OCI-LY3 (cell line): Measurements from ENCODE around the gene SEC61A2.
"Not testable (repeated sequence)": the region's sequence is repeated elsewhere in the genome, so short reads cannot be mapped to it uniquely, and the experiment has no call there.

Source experiments
- H2AFZ ChIP-seq: fragments of 200-600, 300-600 bp; shearing (Covaris generic); 2 replicates; pipeline ENCODE4 v1.6.0; 2014; ENCODE audit warnings: antibody characterized with exemption, low read depth, low read length
- H3K27ac ChIP-seq: fragments of 200-600, 300-600 bp; sonication (generic); 2 replicates; pipeline ENCODE4 v1.5.1; 2014; ENCODE audit warnings: mild to moderate bottlenecking, low read length, moderate library complexity, mixed read lengths
- H3K27me3 ChIP-seq: fragments of 200-600, 300-600 bp; sonication (generic); 2 replicates; pipeline ENCODE4 v1.6.1; 2014; ENCODE audit warnings: low read depth, low read length, mixed read lengths
- H3K36me3 ChIP-seq: fragments of 200-600, 300-600 bp; sonication (generic); replicated peaks from 2 replicates; pipeline ENCODE3; 2014; ENCODE audit warnings: low read depth, low read length, mixed read lengths
- H3K4me1 ChIP-seq: fragments of 300-600, 200-600 bp; sonication (generic); 2 replicates; pipeline ENCODE4 v1.6.1; 2014; ENCODE audit warnings: low read length, mixed read lengths
- H3K4me2 ChIP-seq: fragments of 200-600, 300-600 bp; sonication (generic); 2 replicates; pipeline ENCODE4 v1.6.1; 2014; ENCODE audit warnings: low read length, mixed read lengths
- H3K4me3 ChIP-seq: fragments of 300-600, 200-600 bp; sonication (generic); 2 replicates; pipeline ENCODE4 v1.5.1; 2014; ENCODE audit warnings: antibody characterized with exemption, mild to moderate bottlenecking, low read length, moderate library complexity
- H3K79me2 ChIP-seq: fragments of 300-600, 200-600 bp; shearing (Covaris generic); 2 replicates; pipeline ENCODE4 v1.6.1; 2014; ENCODE audit warnings: mild to moderate bottlenecking, low read length, mixed read lengths
- H3K9ac ChIP-seq: fragments of 300-600, 200-600 bp; shearing (Covaris generic); 2 replicates; pipeline ENCODE4 v1.6.0; 2014; ENCODE audit warnings: mild to moderate bottlenecking, low read length, moderate library complexity
- H3K9me3 ChIP-seq: fragments of 200-600, 300-600 bp; shearing (Covaris generic); 2 replicates; pipeline ENCODE4 v1.6.1; 2014; ENCODE audit warnings: low read length, mixed read lengths; ENCODE audit not compliant: insufficient read depth
- H4K20me1 ChIP-seq: fragments of 200-600, 300-600 bp; sonication (generic); 2 replicates; pipeline ENCODE4 v1.6.1; 2016; ENCODE audit warnings: low read length, mixed read lengths; ENCODE audit not compliant: insufficient read depth
- EZH2phosphoT487 ChIP-seq: fragments of 200-600 bp; shearing (Covaris generic); IDR thresholded peaks from 2 replicates; pipeline ENCODE4 v1.6.1; 2018; ENCODE audit warnings: antibody characterized with exemption, mixed run types, low read depth
- TF ChIP-seq, protein P1 (sequence below): fragments of 200-600, 300-600 bp; sonication (generic); IDR thresholded peaks from 2 replicates; pipeline ENCODE4 v1.5.1; 2014; ENCODE audit warnings: antibody characterized with exemption, low read length, low read depth

The SEC61A2 gene

GRCh38 chr10:12091421-12091820, 38.1 kb upstream of the SEC61A2 start:
- Histone ChIP-seq H3K9me3 (no peaks in the 10 kb centered on the region), H4K20me1 (no peaks in the 10 kb centered on the region), H3K27me3 (no peaks in the 10 kb centered on the region), H2AFZ (no peak overlapping the region), H3K27ac (no peak overlapping the region), H3K79me2 (no peaks in the 10 kb centered on the region), H3K4me3 (no peak overlapping the region), H3K9ac (no peak overlapping the region), H3K4me2 (no peak overlapping the region), H3K4me1 (no peaks in the 10 kb centered on the region), H3K36me3 (peaks cover 34% of the 10 kb centered on the region)
- TF ChIP-seq, protein P1, sequence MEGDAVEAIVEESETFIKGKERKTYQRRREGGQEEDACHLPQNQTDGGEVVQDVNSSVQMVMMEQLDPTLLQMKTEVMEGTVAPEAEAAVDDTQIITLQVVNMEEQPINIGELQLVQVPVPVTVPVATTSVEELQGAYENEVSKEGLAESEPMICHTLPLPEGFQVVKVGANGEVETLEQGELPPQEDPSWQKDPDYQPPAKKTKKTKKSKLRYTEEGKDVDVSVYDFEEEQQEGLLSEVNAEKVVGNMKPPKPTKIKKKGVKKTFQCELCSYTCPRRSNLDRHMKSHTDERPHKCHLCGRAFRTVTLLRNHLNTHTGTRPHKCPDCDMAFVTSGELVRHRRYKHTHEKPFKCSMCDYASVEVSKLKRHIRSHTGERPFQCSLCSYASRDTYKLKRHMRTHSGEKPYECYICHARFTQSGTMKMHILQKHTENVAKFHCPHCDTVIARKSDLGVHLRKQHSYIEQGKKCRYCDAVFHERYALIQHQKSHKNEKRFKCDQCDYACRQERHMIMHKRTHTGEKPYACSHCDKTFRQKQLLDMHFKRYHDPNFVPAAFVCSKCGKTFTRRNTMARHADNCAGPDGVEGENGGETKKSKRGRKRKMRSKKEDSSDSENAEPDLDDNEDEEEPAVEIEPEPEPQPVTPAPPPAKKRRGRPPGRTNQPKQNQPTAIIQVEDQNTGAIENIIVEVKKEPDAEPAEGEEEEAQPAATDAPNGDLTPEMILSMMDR: no peak
- no peak for TF ChIP-seq EZH2phosphoT487

DNA sequence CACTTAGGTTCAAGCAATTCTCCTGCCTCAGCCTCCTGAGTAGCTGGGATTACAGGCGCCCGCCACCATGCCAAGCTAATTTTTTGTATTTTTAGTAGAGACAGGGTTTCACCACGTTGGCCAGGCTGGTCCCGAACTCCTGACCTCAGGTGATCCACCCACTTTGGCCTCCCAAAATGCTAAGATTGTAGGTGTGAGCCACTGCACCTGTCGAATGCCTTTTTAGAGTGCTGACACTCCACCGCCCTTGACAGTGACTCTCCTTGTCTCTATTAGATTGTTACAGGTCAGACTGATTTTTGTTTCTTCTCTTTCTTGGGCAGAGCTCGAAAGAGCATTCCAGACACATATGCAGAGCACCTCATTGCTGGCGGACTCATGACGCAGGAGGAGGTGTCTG, 32.1 kb upstream of the SEC61A2 start:
- H3K9me3 ChIP-seq, H3K4me3 ChIP-seq, H3K79me2 ChIP-seq, H2AFZ ChIP-seq, H3K4me2 ChIP-seq, H3K4me1 ChIP-seq, H3K27ac ChIP-seq, H3K27me3 ChIP-seq, H4K20me1 ChIP-seq, H3K9ac ChIP-seq: not testable (repeated sequence)
- H3K36me3 ChIP-seq: peaks cover 32% of the 10 kb centered on the region

GRCh38 chr10:12097791-12098190, 31.7 kb upstream of the SEC61A2 start:
- Histone ChIP-seq H3K9ac (no peak overlapping the region), H4K20me1 (no peaks in the 10 kb centered on the region), H3K9me3 (no peaks in the 10 kb centered on the region), H3K4me3 (no peak overlapping the region), H3K79me2 (no peaks in the 10 kb centered on the region), H3K4me2 (no peak overlapping the region), H3K27me3 (no peaks in the 10 kb centered on the region), H3K36me3 (peaks cover 34% of the 10 kb centered on the region), H3K4me1 (no peaks in the 10 kb centered on the region), H2AFZ (no peak overlapping the region), H3K27ac (no peak overlapping the region)
- TF ChIP-seq, protein P1: no peak
- no peak for TF ChIP-seq EZH2phosphoT487

- H4K20me1 ChIP-seq: no peaks in the 10 kb centered on the region
- no peak overlapping the region for H3K9ac ChIP-seq
- H3K36me3 ChIP-seq: peaks cover 34% of the 10 kb centered on the region
- no peak overlapping the region for H3K4me2 ChIP-seq
- TF ChIP-seq EZH2phosphoT487: no peak
- TF ChIP-seq, protein P1: no peak
- H3K9me3 ChIP-seq: no peaks in the 10 kb centered on the region
- no peak overlapping the region for H3K4me3 ChIP-seq
- H3K27ac ChIP-seq: no peak overlapping the region
- H3K79me2 ChIP-seq: no peaks in the 10 kb centered on the region
- H3K27me3 ChIP-seq: no peaks in the 10 kb centered on the region
- no peaks in the 10 kb centered on the region for H3K4me1 ChIP-seq
- no peak overlapping the region for H2AFZ ChIP-seq
These were observed 30.5 kb upstream of the SEC61A2 start for GRCh38 chr10:12098966-12099365.

DNA sequence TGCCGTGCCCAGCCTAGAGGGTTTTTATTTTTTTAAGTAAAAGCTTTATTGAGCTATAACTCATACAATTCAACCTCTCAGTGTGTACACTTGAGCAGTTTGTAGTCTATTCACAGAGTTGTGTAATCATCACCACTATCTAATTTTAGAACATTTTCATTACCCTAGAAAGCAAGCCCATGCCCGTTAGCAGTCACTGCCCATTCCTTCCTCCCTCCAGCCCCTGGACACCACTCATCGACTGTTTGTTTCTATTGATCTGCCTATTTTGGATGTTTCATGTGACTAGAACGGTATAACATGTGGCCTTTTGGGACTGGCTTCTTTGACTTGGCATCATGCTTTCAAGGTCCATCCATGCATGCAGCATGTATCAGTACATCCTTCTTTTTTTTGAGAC, 25.7 kb upstream of the SEC61A2 start:
- H3K9ac ChIP-seq: no peak overlapping the region
- peaks cover 30% of the 10 kb centered on the region for H3K36me3 ChIP-seq
- H3K27ac ChIP-seq: no peak overlapping the region
- H4K20me1 ChIP-seq: no peaks in the 10 kb centered on the region
- TF ChIP-seq, protein P1: no peak
- TF ChIP-seq EZH2phosphoT487: no peak
- H3K27me3 ChIP-seq: no peaks in the 10 kb centered on the region
- H3K4me3 ChIP-seq: no peak overlapping the region
- no peak overlapping the region for H2AFZ ChIP-seq
- no peaks in the 10 kb centered on the region for H3K4me1 ChIP-seq
- H3K9me3 ChIP-seq: no peaks in the 10 kb centered on the region
- H3K4me2 ChIP-seq: no peak overlapping the region
- no peaks in the 10 kb centered on the region for H3K79me2 ChIP-seq
